Mammary epithelial cell (primary cell): ENCODE results near the gene CPA5.

Experiments
- EZH2 ChIP-seq: IDR thresholded peaks from 2 replicates; pipeline ENCODE4 v1.6.1; 2012; ENCODE audit warnings: low read length, inconsistent platforms, borderline replicate concordance
- TF ChIP-seq, protein P1 (sequence below), 2 donors: IDR thresholded peaks in 1 of 2; conservative IDR thresholded peaks in 1 of 2; 2 replicates each; pipeline ENCODE4 v1.5.1; 2011 to 2012; ENCODE audit warnings: inconsistent platforms in 2 of 2, low read length in 2 of 2, mild to moderate bottlenecking in 2 of 2, control low read depth in 1 of 2, low read depth in 1 of 2; ENCODE audit not compliant: insufficient read depth in 1 of 2; ENCODE audit errors: extremely low read depth in 1 of 2

- TF ChIP-seq, protein P1, sequence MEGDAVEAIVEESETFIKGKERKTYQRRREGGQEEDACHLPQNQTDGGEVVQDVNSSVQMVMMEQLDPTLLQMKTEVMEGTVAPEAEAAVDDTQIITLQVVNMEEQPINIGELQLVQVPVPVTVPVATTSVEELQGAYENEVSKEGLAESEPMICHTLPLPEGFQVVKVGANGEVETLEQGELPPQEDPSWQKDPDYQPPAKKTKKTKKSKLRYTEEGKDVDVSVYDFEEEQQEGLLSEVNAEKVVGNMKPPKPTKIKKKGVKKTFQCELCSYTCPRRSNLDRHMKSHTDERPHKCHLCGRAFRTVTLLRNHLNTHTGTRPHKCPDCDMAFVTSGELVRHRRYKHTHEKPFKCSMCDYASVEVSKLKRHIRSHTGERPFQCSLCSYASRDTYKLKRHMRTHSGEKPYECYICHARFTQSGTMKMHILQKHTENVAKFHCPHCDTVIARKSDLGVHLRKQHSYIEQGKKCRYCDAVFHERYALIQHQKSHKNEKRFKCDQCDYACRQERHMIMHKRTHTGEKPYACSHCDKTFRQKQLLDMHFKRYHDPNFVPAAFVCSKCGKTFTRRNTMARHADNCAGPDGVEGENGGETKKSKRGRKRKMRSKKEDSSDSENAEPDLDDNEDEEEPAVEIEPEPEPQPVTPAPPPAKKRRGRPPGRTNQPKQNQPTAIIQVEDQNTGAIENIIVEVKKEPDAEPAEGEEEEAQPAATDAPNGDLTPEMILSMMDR (conservative IDR thresholded peaks at IDR 0.05 in 1 of 2, IDR thresholded peaks at IDR 0.05 in 1 of 2; ENCODE audit: extremely low read depth in 1 of 2, insufficient read depth in 1 of 2, low read depth in 1 of 2, low read length in 2 of 2), result no peak
- TF ChIP-seq EZH2, result no peak
These were observed 48.2 kb upstream of the CPA5 start for GRCh38 chr7:130296221-130296951.
